Left ventricle myocardium inferior (tissue), 1 donor: Measurements from ENCODE around the gene CCDC85A. TPM values are rescaled to one million over a fixed set of nuclear protein-coding genes. Genes with fewer than 3 reads are reported as not detected.
A peak's percentile ranks its signal among the peaks of the same experiment; 100 is the strongest.

Experiments
- DNase-seq: peaks from one replicate; pipeline ENCODE4 v3.0.0-alpha.2; 2020
- H3K27ac ChIP-seq: fragments of 200-600 bp; replicated peaks from 2 replicates; pipeline ENCODE4 v1.8.0; 2021
- H3K27me3 ChIP-seq: fragments of 200-600 bp; 2 replicates; pipeline ENCODE4 v1.8.0; 2021; ENCODE audit warnings: low read depth
- H3K36me3 ChIP-seq: fragments of 200-600 bp; 2 replicates; pipeline ENCODE4 v1.8.0; 2021
- H3K4me1 ChIP-seq: fragments of 200-600 bp; 2 replicates; pipeline ENCODE4 v1.8.0; 2021
- H3K4me3 ChIP-seq: fragments of 200-600 bp; 2 replicates; pipeline ENCODE4 v1.8.0; 2021; ENCODE audit warnings: mild to moderate bottlenecking, moderate library complexity
- H3K9me3 ChIP-seq: fragments of 200-600 bp; replicated peaks from 2 replicates; pipeline ENCODE4 v1.8.0; 2021
- intact Hi-C: fragments of 100-400 bp; cut with micrococcal nuclease; formaldehyde crosslinking; loops from one replicate; pipeline ENCODE4 v1.11.0; 2022
- total RNA-seq: library from RNA; stranded (reverse); fragmentation: NEBNext Ultra II Directional; extraction: Animal tissue kit (Norgen Biotek cat#: 25700); gene quantifications from one replicate; pipeline ENCODE4 v1.2.1, GENCODE V29; 2021
- TF ChIP-seq, protein P1 (sequence below): fragments of 200-600 bp; IDR thresholded peaks from 2 replicates; pipeline ENCODE4 v1.8.0; 2021; ENCODE audit warnings: antibody characterized with exemption, mild to moderate bottlenecking, borderline replicate concordance
- donor health status: DM: no; HTN: yes; CAD: no; lungs with severe emphysema.

Gene CCDC85A
- total RNA-seq, 1 donor from 2014 or later = 4.4 TPM

DNA sequence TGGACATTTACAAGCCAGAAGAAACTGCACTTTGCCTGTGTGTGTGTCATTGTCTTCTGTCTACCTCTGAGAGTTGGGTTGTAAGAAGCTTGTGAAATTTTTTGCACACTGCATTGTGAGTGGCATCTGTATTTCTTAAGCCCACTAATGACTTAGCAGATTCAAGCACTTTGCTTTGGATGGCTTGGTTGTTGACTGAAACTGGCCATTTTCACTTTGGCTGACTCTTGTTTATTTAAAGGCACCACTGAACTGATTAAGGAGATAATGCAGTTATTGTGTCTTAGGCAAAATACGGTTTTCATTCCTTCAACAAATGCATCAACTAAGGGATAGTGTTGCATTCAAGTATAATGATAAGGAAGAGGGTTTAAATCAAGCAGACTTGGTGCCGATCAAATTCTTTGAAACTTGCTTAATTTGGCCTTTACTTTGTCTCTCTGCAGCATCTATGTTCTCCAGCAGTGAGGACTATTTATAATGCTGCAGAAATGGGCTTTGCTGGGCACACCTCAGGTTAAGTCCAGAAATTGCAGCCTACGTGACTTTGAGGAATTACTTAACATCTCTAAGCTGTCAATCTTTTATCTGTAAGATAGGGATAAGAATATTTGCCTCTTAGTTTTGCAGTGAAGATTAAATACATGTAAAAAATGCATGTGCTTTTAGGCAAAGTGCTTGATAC is 142.0 kb downstream of the CCDC85A start:
- Histone ChIP-seq H3K27me3 (no peaks in the 10 kb centered on the region), H3K27ac (peak overlapping the region; percentile 77), H3K36me3 (no peaks in the 10 kb centered on the region), H3K4me1 (peaks cover 41% of the 10 kb centered on the region), H3K9me3 (peaks cover 18% of the 10 kb centered on the region), H3K4me3 (no peak overlapping the region)
- DNase-seq = no peak
- intact Hi-C loops = no loop called here
- TF ChIP-seq, protein P1, sequence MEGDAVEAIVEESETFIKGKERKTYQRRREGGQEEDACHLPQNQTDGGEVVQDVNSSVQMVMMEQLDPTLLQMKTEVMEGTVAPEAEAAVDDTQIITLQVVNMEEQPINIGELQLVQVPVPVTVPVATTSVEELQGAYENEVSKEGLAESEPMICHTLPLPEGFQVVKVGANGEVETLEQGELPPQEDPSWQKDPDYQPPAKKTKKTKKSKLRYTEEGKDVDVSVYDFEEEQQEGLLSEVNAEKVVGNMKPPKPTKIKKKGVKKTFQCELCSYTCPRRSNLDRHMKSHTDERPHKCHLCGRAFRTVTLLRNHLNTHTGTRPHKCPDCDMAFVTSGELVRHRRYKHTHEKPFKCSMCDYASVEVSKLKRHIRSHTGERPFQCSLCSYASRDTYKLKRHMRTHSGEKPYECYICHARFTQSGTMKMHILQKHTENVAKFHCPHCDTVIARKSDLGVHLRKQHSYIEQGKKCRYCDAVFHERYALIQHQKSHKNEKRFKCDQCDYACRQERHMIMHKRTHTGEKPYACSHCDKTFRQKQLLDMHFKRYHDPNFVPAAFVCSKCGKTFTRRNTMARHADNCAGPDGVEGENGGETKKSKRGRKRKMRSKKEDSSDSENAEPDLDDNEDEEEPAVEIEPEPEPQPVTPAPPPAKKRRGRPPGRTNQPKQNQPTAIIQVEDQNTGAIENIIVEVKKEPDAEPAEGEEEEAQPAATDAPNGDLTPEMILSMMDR = no peak

DNA sequence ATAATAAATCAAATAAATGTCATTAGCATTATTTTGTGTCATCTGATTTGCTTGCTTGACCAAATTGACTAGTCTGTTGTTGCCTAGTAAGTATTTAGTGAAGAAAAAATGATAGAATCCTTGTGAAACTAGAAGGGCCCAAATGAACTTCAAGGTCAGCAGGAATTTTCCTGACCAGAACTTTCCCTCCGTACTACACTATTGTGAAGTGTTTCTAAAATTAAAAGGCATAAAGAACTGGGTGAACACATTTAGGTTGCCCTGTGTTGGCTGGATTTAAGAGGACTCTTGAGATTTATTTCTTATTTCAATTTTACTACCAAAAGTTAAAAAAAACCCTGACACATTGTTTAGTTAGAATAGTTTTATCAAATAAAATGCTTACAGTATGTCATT is 142.6 kb downstream of the CCDC85A start:
- intact Hi-C loops = no loop called here
- Histone ChIP-seq H3K9me3 (peaks cover 17% of the 10 kb centered on the region), H3K27me3 (no peaks in the 10 kb centered on the region)

DNA sequence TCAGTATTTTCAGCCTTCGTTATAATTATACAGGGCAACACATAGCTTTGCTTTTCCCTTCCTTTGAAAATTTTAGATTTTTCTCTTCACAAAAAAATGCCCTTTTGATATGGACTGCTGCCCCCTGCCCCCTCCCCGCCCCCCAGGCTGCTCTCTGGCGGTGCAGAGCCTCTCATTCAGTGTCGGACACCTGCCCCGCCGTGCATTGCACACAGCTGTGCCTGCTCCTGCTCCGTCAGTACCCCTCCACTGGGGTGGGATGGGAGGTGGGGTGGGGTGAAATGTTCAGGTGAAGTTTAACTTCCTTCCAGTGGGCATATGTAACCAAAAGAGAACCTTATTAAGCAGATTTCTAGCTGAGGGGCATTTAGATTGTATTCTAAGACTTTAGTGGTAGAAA is 148.0 kb downstream of the CCDC85A start:
- Histone ChIP-seq H3K4me1 (peaks cover 53% of the 10 kb centered on the region), H3K27ac (no peak overlapping the region), H3K36me3 (no peaks in the 10 kb centered on the region), H3K27me3 (no peaks in the 10 kb centered on the region), H3K9me3 (no peaks in the 10 kb centered on the region), H3K4me3 (no peak overlapping the region)
- intact Hi-C loops = no loop called here
- TF ChIP-seq, protein P1 = no peak
- no peak for DNase-seq

More for the DNA sequence above, 142.6 kb downstream of the CCDC85A start:
- no peak for DNase-seq
- peak overlapping the region; percentile 77 for H3K27ac ChIP-seq
- peaks cover 41% of the 10 kb centered on the region for H3K4me1 ChIP-seq
- TF ChIP-seq, protein P1 = no peak
- H3K36me3 ChIP-seq = no peaks in the 10 kb centered on the region
- no peak overlapping the region for H3K4me3 ChIP-seq

DNA sequence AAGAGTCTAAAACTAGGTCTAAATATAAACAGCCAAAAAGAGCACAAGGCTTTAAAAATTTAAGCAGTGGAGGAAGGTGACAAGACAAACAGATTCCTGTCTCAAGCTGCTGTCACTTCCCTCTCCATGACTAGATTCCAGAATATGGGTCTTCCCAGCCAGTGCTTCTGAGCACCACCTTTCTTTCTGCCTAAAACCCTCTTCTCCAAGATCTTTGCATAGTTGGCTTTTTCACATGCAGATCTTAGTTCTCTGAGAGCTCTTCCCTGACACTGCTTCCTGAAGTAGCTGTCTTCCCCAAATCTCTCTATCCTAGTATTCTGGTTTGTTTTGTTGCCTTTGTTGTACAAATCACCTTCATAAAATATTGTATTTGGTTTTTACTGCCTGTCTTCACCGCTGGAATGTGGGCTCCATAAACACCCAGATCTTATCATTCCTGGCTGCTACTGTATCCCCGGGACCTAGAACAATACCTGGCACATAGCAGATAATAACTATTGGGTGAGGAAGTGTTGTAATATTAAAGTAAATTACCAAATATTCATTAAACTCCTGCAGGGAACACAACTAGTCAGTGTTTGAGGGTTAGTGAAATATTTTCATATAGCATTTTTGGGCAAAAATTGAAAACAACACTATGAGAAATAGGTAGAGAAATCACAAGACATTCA is 150.2 kb downstream of the CCDC85A start:
- H3K27ac ChIP-seq = peak overlapping the region; percentile 62
- intact Hi-C loops = no loop called here
- peaks cover 57% of the 10 kb centered on the region for H3K4me1 ChIP-seq
- no peak overlapping the region for H3K4me3 ChIP-seq
- no peak for DNase-seq
- no peaks in the 10 kb centered on the region for H3K36me3 ChIP-seq
- TF ChIP-seq, protein P1 = no peak
- no peaks in the 10 kb centered on the region for H3K27me3 ChIP-seq
- no peaks in the 10 kb centered on the region for H3K9me3 ChIP-seq

DNA sequence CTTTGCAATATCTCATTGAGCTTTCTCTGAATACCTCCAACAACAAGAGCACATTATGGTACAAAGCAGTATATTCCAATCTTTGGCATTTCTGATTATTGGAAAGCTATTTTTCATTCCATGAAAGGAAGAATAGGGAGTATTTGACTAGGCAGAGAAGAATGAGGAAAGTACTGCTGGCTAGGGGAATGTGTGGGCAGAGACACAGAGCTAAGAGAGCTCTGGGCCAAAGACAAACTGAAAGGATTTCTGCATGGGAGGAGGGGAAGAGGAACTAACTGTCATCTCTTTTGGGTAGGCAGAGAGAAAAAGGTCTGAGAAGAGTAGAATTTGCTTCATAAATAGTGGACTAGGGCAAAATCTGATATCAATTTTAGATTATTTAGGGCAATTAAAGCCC is 150.8 kb downstream of the CCDC85A start:
- Histone ChIP-seq H3K36me3 (no peaks in the 10 kb centered on the region), H3K4me1 (peaks cover 62% of the 10 kb centered on the region), H3K27ac (peak overlapping the region; percentile 62), H3K9me3 (no peaks in the 10 kb centered on the region), H3K4me3 (no peak overlapping the region), H3K27me3 (no peaks in the 10 kb centered on the region)
- no peak for DNase-seq
- intact Hi-C loops = no loop called here
- TF ChIP-seq, protein P1 = no peak
